Lower leg skin (tissue), 4 donors: ENCODE measurements around the gene ACAD9. TPM values are rescaled to one million over a fixed set of nuclear protein-coding genes. Genes with fewer than 3 reads are reported as not detected.
A peak's percentile ranks its signal among the peaks of the same experiment; 100 is the strongest.

Source experiments
- DNase-seq, 2 donors: peaks; one replicate each; pipeline ENCODE4 v3.0.0-alpha.2; 2019; ENCODE audit warnings: low spot score in 2 of 2
- H3K4me3 ChIP-seq: fragments of 200-600 bp; sonication (generic); 2 replicates; pipeline ENCODE4 v1.5.1; 2017; ENCODE audit warnings: mild to moderate bottlenecking, low read depth; ENCODE audit not compliant: poor library complexity, severe bottlenecking
- POLR2A ChIP-seq, 2 donors: fragments of 450-650 bp; IDR thresholded peaks; one replicate each; pipeline ENCODE4 v1.6.1; 2016 to 2017; ENCODE audit warnings: antibody characterized with exemption in 2 of 2, mild to moderate bottlenecking in 1 of 2, moderate library complexity in 1 of 2
- WGBS, 2 donors: methylation state at CpG; one replicate each; pipeline ENCODE4 v1.1.5; 2018; 5-methylcytosine and 5-hydroxymethylcytosine counted together
- intact Hi-C: fragments of 100-400 bp; cut with DNase I; formaldehyde crosslinking; loops from one replicate; pipeline ENCODE4 v1.15.0; 2023; ENCODE audit warnings: low total_unique reads
- total RNA-seq, 4 donors: library from RNA; depleted of rRNA; stranded (reverse); fragments of >200 nt; gene quantifications; one replicate each; pipeline ENCODE4 v1.1.0, GENCODE V29; 2016
- TF ChIP-seq, protein P1 (sequence below), 3 donors: fragments of 450-650 bp; IDR thresholded peaks; one replicate each; pipeline ENCODE4 v1.5.1; 2016; ENCODE audit warnings: antibody characterized with exemption in 3 of 3, mild to moderate bottlenecking in 3 of 3, moderate library complexity in 2 of 3

The ACAD9 gene
- total RNA-seq, 4 donors from 2014 or later, result 101 to 180 (median 130) TPM

GRCh38 chr3:128844502-128844901, 34.9 kb upstream of the ACAD9 start:
- no peak overlapping the region for H3K4me3 ChIP-seq
- no peak for DNase-seq
- TF ChIP-seq POLR2A (IDR thresholded peaks at IDR 0.05), result no peak
- TF ChIP-seq, protein P1, sequence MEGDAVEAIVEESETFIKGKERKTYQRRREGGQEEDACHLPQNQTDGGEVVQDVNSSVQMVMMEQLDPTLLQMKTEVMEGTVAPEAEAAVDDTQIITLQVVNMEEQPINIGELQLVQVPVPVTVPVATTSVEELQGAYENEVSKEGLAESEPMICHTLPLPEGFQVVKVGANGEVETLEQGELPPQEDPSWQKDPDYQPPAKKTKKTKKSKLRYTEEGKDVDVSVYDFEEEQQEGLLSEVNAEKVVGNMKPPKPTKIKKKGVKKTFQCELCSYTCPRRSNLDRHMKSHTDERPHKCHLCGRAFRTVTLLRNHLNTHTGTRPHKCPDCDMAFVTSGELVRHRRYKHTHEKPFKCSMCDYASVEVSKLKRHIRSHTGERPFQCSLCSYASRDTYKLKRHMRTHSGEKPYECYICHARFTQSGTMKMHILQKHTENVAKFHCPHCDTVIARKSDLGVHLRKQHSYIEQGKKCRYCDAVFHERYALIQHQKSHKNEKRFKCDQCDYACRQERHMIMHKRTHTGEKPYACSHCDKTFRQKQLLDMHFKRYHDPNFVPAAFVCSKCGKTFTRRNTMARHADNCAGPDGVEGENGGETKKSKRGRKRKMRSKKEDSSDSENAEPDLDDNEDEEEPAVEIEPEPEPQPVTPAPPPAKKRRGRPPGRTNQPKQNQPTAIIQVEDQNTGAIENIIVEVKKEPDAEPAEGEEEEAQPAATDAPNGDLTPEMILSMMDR (IDR thresholded peaks at IDR 0.05), result no peak
- intact Hi-C loops, result no loop called here
- 96% methylated on average over 4 to 5 of the region's 6 CpGs for WGBS, 2 donors

DNA sequence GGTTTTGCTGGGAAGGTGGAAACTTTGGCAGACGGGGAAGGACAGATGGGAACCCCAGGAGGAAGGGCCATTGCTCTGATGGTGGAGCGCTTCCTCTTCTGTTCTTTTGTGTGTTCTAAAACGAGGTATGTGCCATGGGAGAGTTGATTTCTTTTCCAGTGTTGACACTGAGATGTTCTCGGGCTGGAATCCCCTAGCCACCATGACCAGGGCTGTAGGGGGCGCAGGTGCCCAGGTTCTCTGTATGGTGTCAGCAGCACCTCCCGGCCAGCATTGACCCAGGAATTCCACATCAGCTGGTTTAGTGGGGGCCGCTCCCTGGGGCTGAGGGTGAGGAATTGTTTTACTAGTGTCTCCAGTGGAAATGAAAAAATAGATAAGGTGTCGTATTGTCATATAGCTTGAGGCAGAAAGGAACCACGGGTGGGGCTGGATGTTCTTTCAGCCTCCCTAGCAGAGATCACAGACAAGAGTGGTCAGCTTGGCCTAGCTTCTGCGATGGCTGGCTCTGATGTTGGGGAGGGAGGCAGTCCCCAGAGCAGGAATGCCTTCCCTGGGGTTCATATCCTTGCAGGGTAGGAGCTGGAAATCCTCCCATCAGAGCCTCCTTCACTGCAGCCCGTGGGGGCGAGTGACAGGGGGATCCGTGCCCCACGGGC, 34.2 kb upstream of the ACAD9 start:
- TF ChIP-seq, protein P1 (IDR thresholded peaks at IDR 0.05), result no peak
- TF ChIP-seq POLR2A (IDR thresholded peaks at IDR 0.05), result no peak

DNA sequence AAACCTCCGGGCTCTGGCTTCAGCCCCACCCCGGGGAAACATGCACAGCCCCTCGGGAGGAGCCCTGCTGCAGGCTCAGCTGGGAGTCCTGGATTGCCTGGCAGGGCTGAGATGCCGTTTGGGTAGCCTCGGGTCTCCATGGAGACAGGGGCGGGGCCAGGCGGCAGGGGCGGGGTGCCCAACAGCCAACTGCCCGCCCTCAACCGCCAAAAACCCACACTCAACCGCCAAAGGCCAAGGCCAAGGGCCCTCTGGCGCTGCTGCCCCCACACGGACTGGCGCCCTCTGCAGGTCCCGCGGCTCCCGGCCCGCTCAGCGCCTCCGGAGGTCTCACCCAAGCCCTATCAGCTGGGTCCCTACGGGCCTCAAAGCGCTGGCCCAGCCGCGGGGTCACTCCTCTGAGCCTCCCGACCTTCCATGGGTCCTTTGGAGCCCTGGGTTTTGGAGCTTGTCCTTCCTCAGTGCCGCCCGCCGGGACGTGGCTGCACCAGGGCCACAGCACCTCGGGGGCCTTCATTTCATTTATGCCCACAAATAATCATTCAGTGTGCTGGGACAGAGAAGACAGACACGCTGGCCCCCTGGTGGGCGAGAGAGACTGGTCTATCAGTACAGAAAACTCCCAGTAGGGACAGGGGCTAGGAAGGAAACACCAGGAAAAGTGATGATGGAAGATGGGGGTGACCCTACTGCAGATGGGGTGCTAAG, 33.5 kb upstream of the ACAD9 start:
- intact Hi-C loops, result no loop called here
- TF ChIP-seq, protein P1 (IDR thresholded peaks at IDR 0.05), result peak in 1 of 3 donors; percentile 25
- TF ChIP-seq POLR2A (IDR thresholded peaks at IDR 0.05), result no peak
- H3K4me3 ChIP-seq, result peak overlapping the region; percentile 24
- 3 to 7% methylated on average over 15 to 20 of the region's 32 CpGs for WGBS, 2 donors
- DNase-seq, result peak; percentile 45 to 93

More for the DNA sequence above, 34.2 kb upstream of the ACAD9 start:
- no peak overlapping the region for H3K4me3 ChIP-seq
- intact Hi-C loops, result no loop called here
- no peak for DNase-seq
- 42 to 44% methylated on average over 14 of the region's 14 CpGs for WGBS, 2 donors

DNA sequence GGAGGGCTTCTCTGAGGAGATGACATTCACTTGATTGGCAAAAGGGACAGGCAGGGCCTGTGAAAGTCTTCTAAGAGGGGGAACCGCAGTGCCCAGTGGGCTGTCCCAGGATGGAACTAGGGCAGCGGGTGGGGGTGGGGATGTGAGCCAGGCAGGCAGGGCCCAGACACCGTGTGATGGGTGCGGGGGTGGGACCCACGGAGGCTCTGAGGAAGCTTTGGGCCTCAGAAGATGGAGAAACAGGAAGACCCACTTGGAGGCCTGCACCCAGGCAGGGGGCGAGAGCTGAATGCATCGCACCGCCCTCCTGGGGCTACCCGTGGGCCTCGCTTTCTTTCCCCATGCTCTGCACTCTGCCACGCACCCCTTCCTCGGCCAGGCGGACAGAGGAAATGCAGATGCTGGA, 32.9 kb upstream of the ACAD9 start:
- no peak overlapping the region for H3K4me3 ChIP-seq
- intact Hi-C loops, result no loop called here
- 76 to 77% methylated on average over 13 of the region's 13 CpGs for WGBS, 2 donors
- no peak for TF ChIP-seq POLR2A (IDR thresholded peaks at IDR 0.05)
- no peak for DNase-seq

- TF ChIP-seq, protein P1 (IDR thresholded peaks at IDR 0.05), result no peak
- no peak for TF ChIP-seq POLR2A (IDR thresholded peaks at IDR 0.05)
- 88 to 93% methylated on average over 15 of the region's 15 CpGs for WGBS, 2 donors
- DNase-seq, result no peak
- no peak overlapping the region for H3K4me3 ChIP-seq
- intact Hi-C loops, result no loop called here
Observed at GRCh38 chr3:128847666-128848370, 31.6 kb upstream of the ACAD9 start.

DNA sequence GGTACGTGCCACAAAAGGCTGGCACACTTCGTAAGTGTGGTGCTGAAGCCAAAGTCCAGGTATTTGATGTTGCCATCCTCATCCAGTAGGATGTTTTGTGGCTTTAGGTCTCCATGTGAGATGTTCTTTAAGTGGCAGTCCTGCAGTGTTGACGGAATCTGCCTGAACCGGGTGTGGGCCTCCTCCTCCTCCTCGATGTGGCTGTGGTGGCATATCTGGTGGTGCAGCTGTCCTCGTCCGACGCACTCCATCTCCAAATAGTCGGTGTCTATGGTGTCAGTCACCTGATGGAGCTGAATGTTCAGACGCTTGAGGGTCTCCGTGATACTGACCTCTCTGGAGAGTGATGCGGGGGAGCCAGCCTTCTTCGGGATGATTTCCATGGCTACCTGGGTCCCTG, 30.5 kb upstream of the ACAD9 start:
- H3K4me3 ChIP-seq, result no peak overlapping the region
- 89 to 92% methylated on average over 13 of the region's 13 CpGs for WGBS, 2 donors
- TF ChIP-seq POLR2A (IDR thresholded peaks at IDR 0.05), result no peak
- TF ChIP-seq, protein P1 (IDR thresholded peaks at IDR 0.05), result no peak
- intact Hi-C loops, result no loop called here
- DNase-seq, result no peak
